T-helper 2 cell (primary cell): ENCODE measurements around the gene UFSP1.

Source experiments
- DNase-seq, 5 experiments: peaks; one replicate each; pipeline versions ENCODE4 v3.0.0 to v3.0.0-alpha.2; 2012 to 2022

The UFSP1 gene

GRCh38 chr7:100880645-100881044 is 8.9 kb downstream of the UFSP1 start:
- DNase-seq = no peak

GRCh38 chr7:100879685-100880261 is 9.7 kb downstream of the UFSP1 start:
- no peak for DNase-seq

- no peak for DNase-seq
Observed at GRCh38 chr7:100878685-100879084, 10.8 kb downstream of the UFSP1 start.

- DNase-seq = no peak
Observed at GRCh38 chr7:100878013-100878412, 11.5 kb downstream of the UFSP1 start.

- peak in 1 of 5 experiments; percentile 77 for DNase-seq
Observed at GRCh38 chr7:100875356-100875751, 14.2 kb downstream of the UFSP1 start.

- DNase-seq = peak; percentile 93 to 99 (median 97)
Observed at GRCh38 chr7:100874577-100875355, 14.7 kb downstream of the UFSP1 start, which contains the start of gene SRRT. TSS of gene SRRT (plus strand) at chr7:100875103. CDS start at chr7:100875591, 488 bp downstream.

- DNase-seq = no peak
Observed at GRCh38 chr7:100874300-100874576, 15.3 kb downstream of the UFSP1 start.

- no peak for DNase-seq
Observed at GRCh38 chr7:100873599-100874299, 15.8 kb downstream of the UFSP1 start.

- no peak for DNase-seq
Observed at GRCh38 chr7:100867776-100868485, 21.6 kb downstream of the UFSP1 start.

GRCh38 chr7:100867040-100867775 is 22.3 kb downstream of the UFSP1 start, which contains the start of gene TRIP6:
TSS of gene TRIP6 (plus strand) at chr7:100867387. CDS start at chr7:100867498, 111 bp downstream.
- DNase-seq = peak in 3 of 5 experiments; percentile 15 to 67 (median 49)

GRCh38 chr7:100866729-100867039 is 22.8 kb downstream of the UFSP1 start:
- no peak for DNase-seq

GRCh38 chr7:100865938-100866728 is 23.4 kb downstream of the UFSP1 start:
- DNase-seq = peak in 1 of 5 experiments; percentile 50

- DNase-seq = no peak
Observed at GRCh38 chr7:100865372-100865911, 24.1 kb downstream of the UFSP1 start.

GRCh38 chr7:100864263-100864845 is 25.2 kb downstream of the UFSP1 start:
- DNase-seq = no peak

GRCh38 chr7:100863406-100863950 is 26.0 kb downstream of the UFSP1 start:
- no peak for DNase-seq

- DNase-seq = no peak
Observed at GRCh38 chr7:100861616-100861985, 27.9 kb downstream of the UFSP1 start.

- no peak for DNase-seq
Observed at GRCh38 chr7:100860702-100861615, 28.6 kb downstream of the UFSP1 start.

GRCh38 chr7:100859856-100860255 is 29.7 kb downstream of the UFSP1 start:
- DNase-seq = no peak

- DNase-seq = no peak
Observed at GRCh38 chr7:100856871-100857282, 32.6 kb downstream of the UFSP1 start.

GRCh38 chr7:100855515-100855914 is 34.0 kb downstream of the UFSP1 start:
- DNase-seq = no peak
